ENCODE measurements around the gene CHKA.

CHKA gene

GRCh38 chr11:68090706-68091105 is 30.5 kb downstream of the CHKA start:
- H3K4me3 ChIP-seq (replicated peaks in 1 of 2; ENCODE audit: low read depth in 2 of 2, low read length in 2 of 2), result no peak overlapping the region
- no peak for TF ChIP-seq CTCF (IDR thresholded peaks at IDR 0.05; ENCODE audit: low read depth, low read length)
- peak in 1 of 2 donors; percentile 42 for DNase-seq (ENCODE audit: low read depth in 2 of 2)

GRCh38 chr11:68090287-68090686 is 30.9 kb downstream of the CHKA start:
- no peak overlapping the region for H3K4me3 ChIP-seq (replicated peaks in 1 of 2; ENCODE audit: low read depth in 2 of 2, low read length in 2 of 2)
- DNase-seq (ENCODE audit: low read depth in 2 of 2), result no peak
- no peak for TF ChIP-seq CTCF (IDR thresholded peaks at IDR 0.05; ENCODE audit: low read depth, low read length)

- DNase-seq (ENCODE audit: low read depth in 2 of 2), result no peak
- H3K4me3 ChIP-seq (replicated peaks in 1 of 2; ENCODE audit: low read depth in 2 of 2, low read length in 2 of 2), result no peak overlapping the region
- TF ChIP-seq CTCF (IDR thresholded peaks at IDR 0.05; ENCODE audit: low read depth, low read length), result no peak
Measured at GRCh38 chr11:68089679-68090078, 31.5 kb downstream of the CHKA start.

- DNase-seq (ENCODE audit: low read depth in 2 of 2), result no peak
- no peak overlapping the region for H3K4me3 ChIP-seq (replicated peaks in 1 of 2; ENCODE audit: low read depth in 2 of 2, low read length in 2 of 2)
- no peak for TF ChIP-seq CTCF (IDR thresholded peaks at IDR 0.05; ENCODE audit: low read depth, low read length)
Measured at GRCh38 chr11:68083517-68083916, 37.7 kb downstream of the CHKA start.

GRCh38 chr11:68082481-68082880 is 38.7 kb downstream of the CHKA start:
- no peak for DNase-seq (ENCODE audit: low read depth in 2 of 2)
- TF ChIP-seq CTCF (IDR thresholded peaks at IDR 0.05; ENCODE audit: low read depth, low read length), result no peak
- H3K4me3 ChIP-seq (replicated peaks in 1 of 2; ENCODE audit: low read depth in 2 of 2, low read length in 2 of 2), result no peak overlapping the region

GRCh38 chr11:68081691-68082090 is 39.5 kb downstream of the CHKA start:
- no peak for DNase-seq (ENCODE audit: low read depth in 2 of 2)
- H3K4me3 ChIP-seq (replicated peaks in 1 of 2; ENCODE audit: low read depth in 2 of 2, low read length in 2 of 2), result no peak overlapping the region
- no peak for TF ChIP-seq CTCF (IDR thresholded peaks at IDR 0.05; ENCODE audit: low read depth, low read length)

- no peak for DNase-seq (ENCODE audit: low read depth in 2 of 2)
- TF ChIP-seq CTCF (IDR thresholded peaks at IDR 0.05; ENCODE audit: low read depth, low read length), result no peak
- no peak overlapping the region for H3K4me3 ChIP-seq (replicated peaks in 1 of 2; ENCODE audit: low read depth in 2 of 2, low read length in 2 of 2)
Measured at GRCh38 chr11:68080860-68081259, 40.3 kb downstream of the CHKA start.
